ENCODE results near the gene HYAL3. TPM values are rescaled to one million over a fixed set of nuclear protein-coding genes. Genes with fewer than 3 reads are reported as not detected.

HYAL3 gene
- total and polyA plus RNA-seq, 3 experiments from 2014 or later = 3.6 to 8.4 (median 7.7) TPM

GRCh38 chr3:50322386-50323091 is 23.3 kb upstream of the HYAL3 start, which contains the start of gene HYAL2:
Gene HYAL2, minus strand, starts transcription at chr3:50322745. Its CDS starts 2,256 bp downstream, at chr3:50320489.
- H3K27ac Mint-ChIP-seq = peak within 1 kb of the TSS; percentile 78 to 98 (median 90)
- peak within 1 kb of the TSS; percentile 80 to 93 (median 87) for H3K4me3 Mint-ChIP-seq
- DNase-seq = no peak
- H3K27me3 Mint-ChIP-seq = peaks cover 0 to 1% of the 10 kb centered on the region in 2 donors
- no peaks in the 10 kb centered on the region for H3K27me3 ChIP-seq (ENCODE audit: insufficient read depth, low read length, poor library complexity, severe bottlenecking)
- H3K27ac ChIP-seq (ENCODE audit: low read depth, low read length) = peak within 1 kb of the TSS; percentile 88
- H3K36me3 ChIP-seq (ENCODE audit: insufficient read depth, low read length) = peaks cover 4% of the 10 kb centered on the region
- H3K4me1 Mint-ChIP-seq = peaks cover 33 to 59% (median 44%) of the 10 kb centered on the region in 3 donors
- peak within 1 kb of the TSS; percentile 91 for H3K4me3 ChIP-seq (ENCODE audit: low read length)
- H3K4me1 ChIP-seq (ENCODE audit: insufficient read depth, low read length) = peaks cover 28% of the 10 kb centered on the region
- H3K9me3 ChIP-seq (ENCODE audit: low read length) = no peaks in the 10 kb centered on the region
- POLR2A ChIA-PET = interaction anchor here (1.4 to 2.0 kb wide), 3 partner anchors 15 to 28 kb away, joined by 4 to 6 read pairs (median 4); partner anchors contain the start of genes CYB561D2, HYAL3, NAA80 and NPRL2
- H3K9me3 Mint-ChIP-seq = no peaks in the 10 kb centered on the region
- H3K36me3 Mint-ChIP-seq = peaks cover 0 to 21% (median 0%) of the 10 kb centered on the region in 3 donors
- CTCF ChIA-PET = interaction anchor here (1.4 to 2.0 kb wide), 7 partner anchors 10 to 76 kb away, joined by 3 to 9 read pairs (median 5); partner anchors contain the start of genes CYB561D2, HYAL3, NAA80 and NPRL2

DNA sequence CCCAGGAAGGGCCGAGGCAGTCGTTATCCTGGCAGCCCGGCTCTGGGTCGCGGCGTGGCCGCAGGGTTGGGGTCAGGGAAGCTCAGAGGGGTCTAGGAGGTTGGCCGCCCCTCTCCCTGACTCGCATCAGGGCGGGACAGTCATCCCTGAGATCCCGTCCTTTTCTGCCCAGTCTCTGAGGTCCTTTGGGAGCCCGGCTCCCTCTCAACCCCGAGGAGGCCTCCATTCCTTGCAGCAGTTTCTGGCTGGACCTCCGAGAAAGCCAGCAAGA is 22.8 kb upstream of the HYAL3 start:
- POLR2A ChIA-PET = interaction anchor here (1.4 to 2.3 kb wide), 3 partner anchors 15 to 29 kb away, joined by 4 to 9 read pairs (median 4); partner anchors contain the start of genes CYB561D2, HYAL3, NAA80 and NPRL2
- H3K9me3 ChIP-seq (ENCODE audit: low read length) = no peaks in the 10 kb centered on the region
- H3K27me3 ChIP-seq (ENCODE audit: insufficient read depth, low read length, poor library complexity, severe bottlenecking) = no peaks in the 10 kb centered on the region
- peaks cover 28% of the 10 kb centered on the region for H3K4me1 ChIP-seq (ENCODE audit: insufficient read depth, low read length)
- Mint-ChIP-seq H3K27me3 (peaks cover 0 to 1% of the 10 kb centered on the region in 2 donors), H3K4me3 (peak overlapping the region in 6 of 7 donors; percentile 80 to 93 (median 86)), H3K27ac (peak overlapping the region in 1 of 8 donors; percentile 23), H3K36me3 (peaks cover 0 to 21% (median 0%) of the 10 kb centered on the region in 3 donors), H3K4me1 (peaks cover 35 to 59% (median 44%) of the 10 kb centered on the region in 3 donors), H3K9me3 (no peaks in the 10 kb centered on the region)
- peak overlapping the region; percentile 88 for H3K27ac ChIP-seq (ENCODE audit: low read depth, low read length)
- peak overlapping the region; percentile 91 for H3K4me3 ChIP-seq (ENCODE audit: low read length)
- H3K36me3 ChIP-seq (ENCODE audit: insufficient read depth, low read length) = peaks cover 4% of the 10 kb centered on the region
- CTCF ChIA-PET = interaction anchor here (1.4 to 2.0 kb wide), 6 partner anchors 10 to 28 kb away, joined by 3 to 9 read pairs (median 5); partner anchors contain the start of genes CYB561D2, HYAL3, NAA80 and NPRL2
- DNase-seq = no peak

GRCh38 chr3:50321336-50322114 is 22.3 kb upstream of the HYAL3 start:
- Mint-ChIP-seq H3K9me3 (no peaks in the 10 kb centered on the region), H3K27me3 (peaks cover 0 to 3% of the 10 kb centered on the region in 2 donors), H3K27ac (peak overlapping the region in 7 of 8 donors; percentile 78 to 98 (median 91)), H3K36me3 (peaks cover 0 to 19% (median 0%) of the 10 kb centered on the region in 3 donors), H3K4me3 (peak overlapping the region; percentile 80 to 93 (median 87)), H3K4me1 (peaks cover 36 to 60% (median 44%) of the 10 kb centered on the region in 3 donors)
- H3K4me3 ChIP-seq (ENCODE audit: low read length) = peak overlapping the region; percentile 91
- peaks cover 29% of the 10 kb centered on the region for H3K4me1 ChIP-seq (ENCODE audit: insufficient read depth, low read length)
- H3K27me3 ChIP-seq (ENCODE audit: insufficient read depth, low read length, poor library complexity, severe bottlenecking) = no peaks in the 10 kb centered on the region
- H3K36me3 ChIP-seq (ENCODE audit: insufficient read depth, low read length) = peaks cover 4% of the 10 kb centered on the region
- POLR2A ChIA-PET = interaction anchor here (0.5 to 2.3 kb wide), 4 partner anchors 15 to 76 kb away, joined by 4 to 9 read pairs (median 4); partner anchors contain the start of genes CYB561D2, HYAL3, NAA80 and NPRL2
- H3K27ac ChIP-seq (ENCODE audit: low read depth, low read length) = peak overlapping the region; percentile 88
- CTCF ChIA-PET = interaction anchor here (1.4 to 2.0 kb wide), 6 partner anchors 11 to 29 kb away, joined by 3 to 9 read pairs (median 5); partner anchors contain the start of genes CYB561D2, HYAL3, NAA80 and NPRL2
- no peaks in the 10 kb centered on the region for H3K9me3 ChIP-seq (ENCODE audit: low read length)
- peak; percentile 70 to 84 (median 76) for DNase-seq

- peaks cover 35% of the 10 kb centered on the region for H3K4me1 ChIP-seq (ENCODE audit: insufficient read depth, low read length)
- peak overlapping the region; percentile 88 for H3K27ac ChIP-seq (ENCODE audit: low read depth, low read length)
- no peaks in the 10 kb centered on the region for H3K27me3 ChIP-seq (ENCODE audit: insufficient read depth, low read length, poor library complexity, severe bottlenecking)
- no peaks in the 10 kb centered on the region for H3K9me3 Mint-ChIP-seq
- H3K9me3 ChIP-seq (ENCODE audit: low read length) = no peaks in the 10 kb centered on the region
- H3K4me3 Mint-ChIP-seq = peak overlapping the region; percentile 85 to 94 (median 92)
- H3K27me3 Mint-ChIP-seq = peaks cover 0 to 3% of the 10 kb centered on the region in 2 donors
- peak in 4 of 5 donors; percentile 46 to 72 (median 54) for DNase-seq
- ChIA-PET CTCF (interaction anchor here (1.0 to 2.0 kb wide), 7 partner anchors 16 to 74 kb away, joined by 3 to 9 read pairs (median 4); partner anchors contain the start of genes CYB561D2, HYAL3, NAA80 and NPRL2), POLR2A (interaction anchor here (0.5 to 2.3 kb wide), 6 partner anchors 15 to 76 kb away, joined by 3 to 12 read pairs (median 4); partner anchors contain the start of genes CYB561D2, HYAL3, NAA80 and NPRL2)
- H3K36me3 Mint-ChIP-seq = peaks cover 0 to 14% (median 2%) of the 10 kb centered on the region in 3 donors
- H3K36me3 ChIP-seq (ENCODE audit: insufficient read depth, low read length) = peaks cover 2% of the 10 kb centered on the region
- peaks cover 37 to 62% (median 48%) of the 10 kb centered on the region in 3 donors for H3K4me1 Mint-ChIP-seq
- peak overlapping the region; percentile 73 to 93 (median 87) for H3K27ac Mint-ChIP-seq
- peak overlapping the region; percentile 91 for H3K4me3 ChIP-seq (ENCODE audit: low read length)
Measured at GRCh38 chr3:50320853-50321335, 21.7 kb upstream of the HYAL3 start.

DNA sequence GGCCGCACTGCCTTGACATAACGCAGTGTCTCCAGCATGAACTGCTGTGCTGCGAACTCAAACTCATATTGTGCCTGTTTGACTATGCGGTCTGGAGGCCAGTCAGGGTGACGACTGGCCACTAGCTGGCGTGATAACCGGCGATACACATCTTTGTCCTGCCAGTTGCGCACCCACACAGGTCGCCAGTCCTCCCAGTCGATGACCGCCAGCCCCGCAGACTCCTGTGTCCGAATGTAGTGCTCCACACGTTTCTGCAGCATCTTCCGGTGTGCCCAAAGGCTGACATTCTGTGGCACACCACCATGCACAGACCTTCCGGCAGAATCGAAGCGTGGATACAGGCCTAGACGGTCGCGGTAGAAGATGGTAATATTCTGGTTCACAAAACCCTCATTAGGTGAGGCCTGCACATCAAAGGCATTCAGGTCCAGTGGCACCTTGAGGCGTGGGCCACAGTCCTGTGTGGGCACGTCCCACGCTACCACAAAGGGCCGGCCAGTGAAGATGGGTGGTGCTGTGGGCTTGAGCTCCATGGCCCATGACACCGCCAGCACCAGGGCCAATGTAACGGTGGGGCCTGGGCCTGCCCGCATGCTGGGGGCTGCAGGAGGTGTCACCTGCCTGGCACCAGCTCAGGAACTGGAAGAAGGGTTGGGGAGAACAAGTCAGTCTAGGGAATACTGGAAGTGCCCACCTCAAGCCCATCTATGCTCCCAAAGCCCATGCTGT is 20.9 kb upstream of the HYAL3 start:
- no peaks in the 10 kb centered on the region for H3K36me3 ChIP-seq (ENCODE audit: insufficient read depth, low read length)
- peak overlapping the region; percentile 88 for H3K27ac ChIP-seq (ENCODE audit: low read depth, low read length)
- peaks cover 0 to 3% of the 10 kb centered on the region in 2 donors for H3K27me3 Mint-ChIP-seq
- H3K9me3 Mint-ChIP-seq = no peaks in the 10 kb centered on the region
- H3K27ac Mint-ChIP-seq = peak overlapping the region in 5 of 8 donors; percentile 47 to 93 (median 79)
- ChIA-PET CTCF (interaction anchor here (1.0 to 2.0 kb wide), 4 partner anchors 9 to 73 kb away, joined by 3 to 8 read pairs (median 4); partner anchors contain the start of genes CYB561D2, NPRL2, RASSF1 and TUSC2), POLR2A (interaction anchor here (0.5 to 5.2 kb wide), 4 partner anchors 14 to 34 kb away, joined by 3 to 31 read pairs (median 10); partner anchors contain the start of genes HYAL3 and NAA80)
- peak overlapping the region; percentile 91 for H3K4me3 ChIP-seq (ENCODE audit: low read length)
- no peaks in the 10 kb centered on the region for H3K9me3 ChIP-seq (ENCODE audit: low read length)
- DNase-seq = no peak
- peaks cover 41 to 68% (median 53%) of the 10 kb centered on the region in 3 donors for H3K4me1 Mint-ChIP-seq
- H3K36me3 Mint-ChIP-seq = peaks cover 0 to 8% (median 2%) of the 10 kb centered on the region in 3 donors
- H3K4me3 Mint-ChIP-seq = peak overlapping the region; percentile 85 to 94 (median 92)
- no peaks in the 10 kb centered on the region for H3K27me3 ChIP-seq (ENCODE audit: insufficient read depth, low read length, poor library complexity, severe bottlenecking)
- peaks cover 35% of the 10 kb centered on the region for H3K4me1 ChIP-seq (ENCODE audit: insufficient read depth, low read length)

DNA sequence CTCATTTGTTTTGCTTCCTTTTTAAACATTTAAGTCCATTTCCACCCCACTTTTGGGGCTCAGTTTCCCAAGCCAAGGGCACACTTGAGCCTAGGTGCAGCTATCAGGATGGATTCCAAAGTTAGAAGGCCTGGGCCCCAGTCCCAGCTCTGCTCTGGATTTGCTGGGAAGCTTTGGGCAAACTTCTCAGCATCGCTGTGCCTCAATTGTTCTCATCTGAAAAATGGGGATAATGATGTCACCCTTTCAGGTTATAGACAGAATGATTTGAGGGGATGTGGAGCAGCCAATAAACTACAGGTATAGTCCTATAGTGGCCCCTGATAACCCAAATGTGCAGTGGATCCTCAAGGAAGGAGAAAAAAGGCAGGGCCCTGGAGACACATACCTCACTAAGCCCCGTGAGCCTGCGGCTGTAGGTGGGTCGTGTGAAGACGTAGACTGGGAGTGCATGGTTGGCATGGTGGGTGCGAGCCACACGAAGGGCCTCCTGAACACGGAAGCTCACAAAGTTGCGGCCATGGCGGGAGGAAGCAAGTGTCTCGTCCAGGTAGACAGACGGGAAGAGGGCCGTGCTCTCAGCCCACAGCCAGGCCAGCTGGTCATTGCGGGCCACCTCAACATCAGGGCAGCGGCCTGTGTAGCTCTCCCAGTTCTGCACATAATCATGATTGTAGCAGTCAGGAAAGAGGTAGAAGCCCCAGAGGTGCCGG is 20.1 kb upstream of the HYAL3 start:
- H3K27me3 Mint-ChIP-seq = peaks cover 0 to 3% of the 10 kb centered on the region in 2 donors
- no peaks in the 10 kb centered on the region for H3K9me3 ChIP-seq (ENCODE audit: low read length)
- H3K9me3 Mint-ChIP-seq = no peaks in the 10 kb centered on the region
- H3K4me1 ChIP-seq (ENCODE audit: insufficient read depth, low read length) = peaks cover 35% of the 10 kb centered on the region
- H3K27ac ChIP-seq (ENCODE audit: low read depth, low read length) = no peak overlapping the region
- no peak for DNase-seq
- no peaks in the 10 kb centered on the region for H3K36me3 ChIP-seq (ENCODE audit: insufficient read depth, low read length)
- H3K27me3 ChIP-seq (ENCODE audit: insufficient read depth, low read length, poor library complexity, severe bottlenecking) = no peaks in the 10 kb centered on the region
- H3K4me3 ChIP-seq (ENCODE audit: low read length) = no peak overlapping the region
- peaks cover 38 to 64% (median 50%) of the 10 kb centered on the region in 3 donors for H3K4me1 Mint-ChIP-seq
- POLR2A ChIA-PET = interaction anchor here (1.3 to 5.2 kb wide), 2 partner anchors 20 to 27 kb away, joined by 4 to 31 read pairs; partner anchors contain the start of genes HYAL3, IFRD2 and NAA80
- CTCF ChIA-PET = interaction anchor here (1.1 to 3.1 kb wide), 3 partner anchors 9 to 21 kb away, joined by 3 to 16 read pairs (median 8); partner anchors contain the start of genes HYAL3, NAA80, RASSF1 and TUSC2
- peak overlapping the region; percentile 54 to 94 (median 92) for H3K4me3 Mint-ChIP-seq
- H3K36me3 Mint-ChIP-seq = peaks cover 0 to 3% (median 2%) of the 10 kb centered on the region in 3 donors
- H3K27ac Mint-ChIP-seq = peak overlapping the region in 5 of 8 donors; percentile 29 to 75 (median 56)

Measured in CD8-positive, alpha-beta memory T cell (primary cell).